Stimulated activated naive CD4-positive, alpha-beta T cell treated with Interleukin-2 at 50 U/mL for 16 hours (primary cell): Measurements from ENCODE around the gene PURA.

Experiments
- DNase-seq: peaks from one replicate; lab custom pipeline; 2025; lab: John Stamatoyannopoulos, UW

PURA gene

GRCh38 chr5:140159014-140159927, 45.4 kb downstream of the PURA start:
- DNase-seq, result no peak

GRCh38 chr5:140162275-140162674, 48.4 kb downstream of the PURA start:
- DNase-seq, result no peak

GRCh38 chr5:140162781-140163180, 48.9 kb downstream of the PURA start:
- DNase-seq, result no peak

- no peak for DNase-seq
Observed at GRCh38 chr5:140165101-140165922, 51.4 kb downstream of the PURA start.

GRCh38 chr5:140165923-140166270, 52.0 kb downstream of the PURA start:
- DNase-seq, result no peak

- DNase-seq, result no peak
Observed at GRCh38 chr5:140166911-140167310, 53.0 kb downstream of the PURA start.

- DNase-seq, result no peak
Observed at GRCh38 chr5:140168371-140168770, 54.5 kb downstream of the PURA start.

GRCh38 chr5:140169410-140169809, 55.5 kb downstream of the PURA start:
- DNase-seq, result no peak

GRCh38 chr5:140172483-140172882, 58.6 kb downstream of the PURA start:
- no peak for DNase-seq

- DNase-seq, result no peak
Observed at GRCh38 chr5:140174014-140174413, 60.1 kb downstream of the PURA start.

- peak; percentile 92 for DNase-seq
Observed at GRCh38 chr5:140174465-140175366, 60.8 kb downstream of the PURA start, which contains the start of gene CYSTM1. TSS of gene CYSTM1 (plus strand) at chr5:140175188. CDS start at chr5:140194466, 19,278 bp downstream.
